GM12891 (cell line): ENCODE measurements around the gene COL6A2.
A peak's percentile ranks its signal among the peaks of the same experiment; 100 is the strongest.

Experiments
- DNase-seq: peaks from one replicate; pipeline ENCODE4 v3.0.0; 2011; ENCODE audit warnings: low spot score; ENCODE audit not compliant: insufficient read length
- FAIRE-seq: peaks from 2 replicates; lab custom pipeline; 2011; peaks lifted over from hg19 to GRCh38; lab: Jason Lieb, UNC
- PAX5 ChIP-seq: IDR thresholded peaks from 2 replicates; pipeline ENCODE4 v1.6.1; 2011; ENCODE audit warnings: low read length, moderate library complexity, mild to moderate bottlenecking; ENCODE audit not compliant: insufficient read depth, severe bottlenecking
- POLR2A ChIP-seq: IDR thresholded peaks from 2 replicates; pipeline ENCODE4 v1.6.1; 2011; ENCODE audit warnings: low read depth, low read length, control low read depth
- POLR2AphosphoS5 ChIP-seq: IDR thresholded peaks from 2 replicates; pipeline ENCODE4 v1.6.1; 2011; ENCODE audit warnings: low read depth, low read length, control low read depth
- POU2F2 ChIP-seq: IDR thresholded peaks from 2 replicates; pipeline ENCODE4 v1.6.1; 2011; ENCODE audit warnings: low read depth, mild to moderate bottlenecking, control low read depth, low read length, moderate library complexity
- SPI1 ChIP-seq: IDR thresholded peaks from 2 replicates; pipeline ENCODE4 v1.6.1; 2011; ENCODE audit warnings: low read depth, low read length, control low read depth
- TAF1 ChIP-seq: IDR thresholded peaks from 2 replicates; pipeline ENCODE4 v1.6.1; 2011; ENCODE audit warnings: low read depth, low read length, control low read depth

Gene COL6A2

DNA sequence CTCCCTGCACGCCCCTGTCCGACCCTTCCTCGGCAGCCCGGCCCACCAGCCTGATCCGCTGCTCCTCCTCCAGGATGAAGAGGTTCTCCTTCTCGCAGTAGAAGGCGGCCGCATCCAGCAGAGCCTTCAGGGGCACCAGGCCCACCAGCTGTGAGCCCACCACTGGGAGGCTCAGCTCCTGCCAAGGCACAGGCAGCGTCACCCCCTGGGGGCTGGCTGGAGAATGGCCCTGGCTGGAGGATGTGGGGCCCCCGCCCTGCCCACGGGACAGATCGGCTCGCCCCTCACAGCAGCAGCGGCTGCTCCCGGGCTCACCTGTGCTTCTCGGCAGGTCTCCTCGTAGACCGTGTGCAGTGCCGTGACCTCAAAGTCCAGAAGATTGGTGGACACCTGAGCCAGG, 52.2 kb downstream of the COL6A2 start:
- DNase-seq: no peak
- FAIRE-seq: no peak
- TF ChIP-seq POLR2A (no peak), SPI1 (no peak), TAF1 (no peak), PAX5 (no peak)

DNA sequence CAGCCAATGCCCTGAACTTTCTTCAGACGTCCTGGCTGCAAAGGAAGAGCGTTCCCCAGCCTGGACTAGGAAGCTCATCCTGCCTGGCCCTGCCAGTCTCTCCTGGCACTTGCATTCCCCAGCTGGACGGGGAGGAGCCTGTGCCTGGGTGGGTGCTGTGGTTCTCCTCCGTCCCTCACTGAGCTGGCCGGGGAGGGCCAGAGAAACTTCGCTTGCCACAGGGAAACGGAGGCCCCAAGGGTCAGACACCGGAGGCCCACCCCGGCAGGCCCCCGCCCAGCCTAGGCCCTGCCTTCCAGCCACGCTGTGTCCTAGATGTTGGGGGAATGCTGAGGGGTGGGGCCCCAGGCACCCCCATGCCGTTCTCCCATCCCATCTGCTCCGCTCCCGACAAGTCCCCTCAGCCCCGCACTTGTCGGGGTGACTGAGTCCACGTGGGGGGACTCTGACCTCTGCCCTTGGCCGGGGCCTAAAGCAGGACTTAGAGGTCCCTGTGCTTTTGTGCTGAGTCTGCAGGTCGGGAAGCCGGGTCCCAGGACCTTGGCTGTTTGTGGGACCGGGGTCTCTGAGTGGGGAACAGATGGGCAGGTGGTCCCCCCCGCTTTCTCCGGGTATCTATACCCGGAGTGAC, 52.7 kb downstream of the COL6A2 start:
- no peak for FAIRE-seq
- no peak for DNase-seq
- TF ChIP-seq SPI1 (no peak), POLR2A (no peak), TAF1 (no peak), PAX5 (no peak), POU2F2 (no peak), POLR2AphosphoS5 (no peak)

DNA sequence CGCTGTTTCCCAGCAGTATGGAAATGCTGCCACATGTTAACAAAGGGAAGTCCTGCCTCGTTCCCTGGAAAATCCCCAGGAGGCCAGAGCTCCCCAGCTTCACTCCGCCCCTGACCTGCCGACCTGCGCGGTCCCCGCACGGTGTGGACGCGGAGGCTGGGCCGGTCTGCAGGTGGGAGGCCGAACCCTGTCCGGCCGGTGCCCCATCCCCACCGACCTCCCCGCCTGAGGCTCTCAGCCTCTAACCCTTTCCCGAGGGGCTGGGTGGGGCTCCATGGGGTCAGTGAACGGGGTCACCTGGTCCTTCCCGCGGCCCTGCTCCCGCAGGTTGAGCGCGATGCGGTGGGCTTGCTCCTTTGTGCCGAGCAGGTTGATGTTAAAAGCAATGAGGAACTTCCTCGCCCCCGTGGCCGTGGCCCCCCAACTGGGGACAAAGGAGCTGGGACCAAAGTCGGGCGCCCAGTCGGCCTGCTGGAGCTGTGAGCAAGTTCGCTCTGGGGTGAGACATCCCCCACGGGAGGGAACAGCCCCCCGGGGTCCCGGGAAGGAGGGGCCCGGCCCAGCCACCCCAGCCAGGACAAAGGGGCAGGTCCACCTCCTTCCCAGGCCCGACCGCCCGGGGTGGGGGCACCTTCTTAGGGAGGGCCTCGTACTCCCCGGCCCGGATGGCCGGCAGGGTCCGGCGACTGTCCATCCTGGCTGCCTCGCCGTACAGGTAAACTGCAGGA, 53.5 kb downstream of the COL6A2 start:
- no peak for TF ChIP-seq SPI1
- TF ChIP-seq POLR2A: no peak
- TF ChIP-seq POLR2AphosphoS5: no peak
- no peak for TF ChIP-seq TAF1
- no peak for TF ChIP-seq POU2F2
- TF ChIP-seq PAX5: no peak
- DNase-seq (no peak), FAIRE-seq (no peak)

DNA sequence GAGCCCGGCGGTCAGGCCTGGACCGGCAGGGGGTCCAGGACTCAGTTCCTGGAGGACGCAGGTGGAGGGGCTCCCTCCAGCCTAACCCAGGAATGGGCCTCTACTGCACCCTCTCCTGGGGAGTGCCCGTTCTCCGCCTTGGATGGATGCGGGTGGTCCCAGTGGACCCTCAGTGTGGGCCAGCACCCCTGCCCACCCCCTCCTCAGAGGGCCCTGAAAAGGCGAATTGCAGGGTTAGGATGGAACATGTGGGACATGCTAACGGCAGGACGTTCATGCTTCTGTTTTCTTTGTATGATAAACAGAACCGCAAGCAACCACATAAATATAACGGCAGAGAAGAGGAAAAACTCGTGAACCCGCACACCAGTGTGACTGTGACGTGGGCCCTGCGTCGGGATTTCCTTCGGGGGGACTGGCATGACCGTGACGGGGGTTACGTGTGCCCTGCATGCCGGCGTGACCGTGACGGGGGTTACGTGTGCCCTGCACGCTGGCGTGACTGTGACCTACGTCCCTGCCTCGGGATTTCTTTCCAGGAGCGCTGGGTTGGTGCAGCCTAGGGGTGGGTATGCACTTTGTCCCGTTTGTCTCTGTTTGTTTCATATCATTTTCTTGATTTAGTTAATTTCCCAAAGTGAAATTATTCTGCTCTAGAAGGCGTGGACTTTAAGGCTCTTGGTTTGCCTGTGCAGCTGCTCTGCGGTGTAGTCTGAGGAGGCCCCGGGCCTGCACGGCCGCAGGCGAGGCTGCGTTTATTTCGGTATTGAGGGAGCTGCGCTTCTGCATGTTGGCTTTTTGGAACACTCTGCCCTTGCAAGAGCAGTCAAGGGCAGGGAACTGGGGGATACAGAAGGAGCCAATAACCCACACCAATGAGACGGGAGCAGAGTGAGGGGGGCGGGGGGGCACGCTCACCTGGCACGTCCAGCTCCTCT, 54.3 kb downstream of the COL6A2 start:
- FAIRE-seq (no peak), DNase-seq (no peak)
- TF ChIP-seq POLR2A (no peak), PAX5 (no peak), SPI1 (no peak)

DNA sequence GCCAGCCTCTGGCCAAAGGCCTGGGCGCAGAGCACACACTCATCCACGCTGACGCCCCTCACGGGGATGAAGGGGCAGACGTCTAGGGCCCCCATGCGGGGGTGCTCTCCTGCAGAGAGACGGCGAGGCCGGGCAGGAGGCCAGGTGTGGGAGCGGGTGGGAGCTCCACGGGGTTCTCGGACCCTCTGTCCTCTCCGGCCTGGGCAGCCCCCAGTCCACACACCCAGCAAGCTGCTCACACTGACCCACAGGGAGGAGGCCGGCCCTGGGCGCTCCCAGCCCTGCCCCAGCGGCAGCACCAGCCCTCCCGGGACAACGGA, 55.0 kb downstream of the COL6A2 start:
- FAIRE-seq (no peak), DNase-seq (no peak)
- TF ChIP-seq POLR2A: no peak
- TF ChIP-seq TAF1: no peak
- TF ChIP-seq POU2F2: no peak
- TF ChIP-seq SPI1: no peak
- TF ChIP-seq PAX5: no peak
- no peak for TF ChIP-seq POLR2AphosphoS5

DNA sequence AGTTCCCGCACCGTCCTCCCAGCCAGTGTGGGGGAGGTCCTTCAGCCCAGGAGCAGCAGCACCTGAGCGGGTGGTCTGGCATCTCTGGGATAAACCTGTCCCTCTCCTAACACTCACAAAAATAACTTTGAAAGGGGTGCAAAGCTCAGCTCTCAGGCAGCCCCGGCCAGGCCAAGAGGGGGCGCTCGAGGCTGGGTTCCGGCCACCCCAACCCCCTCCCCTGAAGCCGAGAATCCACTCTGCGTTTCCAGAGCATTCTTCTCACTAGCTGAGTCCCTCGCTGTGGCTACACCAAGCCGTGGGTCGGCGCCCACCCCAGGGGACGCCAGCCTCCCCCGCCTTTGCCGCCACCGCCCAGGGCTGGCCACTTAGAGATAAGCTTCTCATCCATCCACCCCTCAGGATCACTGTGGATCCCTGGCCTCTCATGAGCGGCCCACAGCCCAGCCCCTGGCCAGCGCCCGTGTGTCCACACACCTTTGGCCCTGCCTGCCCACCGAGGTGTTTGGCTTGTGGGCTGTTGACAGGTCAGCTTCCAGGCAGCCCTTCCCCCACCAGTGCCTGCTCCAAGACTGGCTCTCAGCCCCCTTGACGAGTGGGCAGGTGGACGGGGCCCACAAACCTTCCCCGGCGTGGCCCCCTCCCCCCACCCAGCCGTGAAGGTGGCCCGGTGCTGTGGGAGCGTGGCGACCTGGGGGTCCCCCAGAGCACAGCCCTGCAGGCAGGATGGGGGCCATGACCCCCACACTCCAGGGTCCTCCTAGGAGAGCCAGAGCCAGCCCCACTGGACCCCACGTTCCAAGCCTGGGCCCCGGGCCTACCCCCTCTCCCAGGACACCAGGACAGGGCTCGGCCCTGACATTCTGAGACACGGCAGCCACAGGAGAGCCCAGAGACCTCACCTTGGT, 55.6 kb downstream of the COL6A2 start:
- FAIRE-seq: no peak
- DNase-seq: peak; percentile 83
- no peak for TF ChIP-seq POLR2A
- no peak for TF ChIP-seq POU2F2
- TF ChIP-seq POLR2AphosphoS5: no peak
- no peak for TF ChIP-seq TAF1

DNA sequence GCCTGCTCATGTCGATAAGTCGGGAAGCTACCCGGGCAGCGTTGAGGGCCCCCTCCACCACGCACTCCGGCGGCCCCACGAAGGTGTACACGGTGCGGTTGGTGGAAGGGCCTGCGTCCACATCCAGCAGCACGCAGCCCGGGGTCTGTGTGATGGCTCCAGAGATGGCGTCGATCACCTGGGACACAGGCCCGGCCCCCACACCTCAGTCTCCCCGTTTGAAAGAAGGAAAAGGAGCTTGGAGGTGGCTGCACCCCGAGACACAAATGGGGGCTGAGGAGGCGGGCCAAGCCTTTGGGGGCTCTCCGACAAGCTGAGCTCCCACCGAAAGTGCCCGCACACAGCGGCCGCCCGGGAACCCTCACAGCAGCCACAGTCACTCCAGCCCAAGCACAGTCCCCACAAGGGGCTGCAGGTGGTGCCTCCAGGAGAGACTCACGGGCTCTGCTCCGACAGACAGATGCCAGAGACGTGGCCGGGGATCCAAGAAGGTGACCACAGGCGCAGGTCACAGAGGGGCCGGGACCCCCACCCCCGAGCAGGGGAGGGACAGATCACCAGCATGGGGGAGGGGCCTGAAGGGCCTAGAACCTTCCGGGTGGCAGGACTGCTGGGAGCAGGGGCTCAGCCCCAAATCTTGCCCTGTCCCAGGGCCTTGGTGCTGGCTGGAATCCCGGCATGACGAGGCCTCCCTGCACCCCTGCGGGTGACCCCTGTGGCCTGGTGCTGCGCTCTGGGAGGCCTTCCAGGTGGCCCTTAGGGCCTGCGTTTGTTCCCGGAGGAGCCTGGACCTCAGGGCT, 56.4 kb downstream of the COL6A2 start:
- TF ChIP-seq POLR2A: no peak
- TF ChIP-seq PAX5: no peak
- no peak for TF ChIP-seq POU2F2
- no peak for TF ChIP-seq POLR2AphosphoS5
- no peak for TF ChIP-seq TAF1
- TF ChIP-seq SPI1: no peak
- FAIRE-seq: no peak
- no peak for DNase-seq

DNA sequence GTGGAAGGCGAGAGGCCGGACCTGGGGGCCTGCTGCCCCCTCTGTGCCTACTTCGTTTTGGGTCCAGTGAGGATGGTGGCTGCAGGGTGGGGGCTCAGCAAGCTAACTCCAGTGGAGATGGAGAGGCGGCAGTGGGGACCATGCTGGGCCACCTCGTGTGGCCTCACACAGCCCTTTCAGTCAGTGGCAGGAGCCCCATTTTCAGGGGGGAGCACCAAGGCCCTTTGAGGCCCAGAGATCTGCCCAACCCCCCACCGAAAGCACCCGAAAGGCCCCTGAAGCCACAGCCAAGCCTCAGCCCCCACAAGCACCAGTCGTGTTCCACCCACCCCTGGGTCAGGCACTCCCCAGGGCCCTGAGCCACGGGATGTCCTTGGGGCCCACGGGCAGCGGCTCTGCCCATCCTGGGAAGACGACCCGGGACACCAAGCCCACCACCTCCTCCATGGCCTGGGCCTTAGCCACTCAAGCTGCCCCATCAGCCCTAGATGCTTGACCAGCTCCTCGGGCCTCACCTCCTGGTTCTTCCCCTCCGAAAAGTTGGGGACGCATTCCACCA, 57.1 kb downstream of the COL6A2 start:
- no peak for DNase-seq
- FAIRE-seq: no peak
- TF ChIP-seq TAF1: no peak
- TF ChIP-seq PAX5: no peak
- no peak for TF ChIP-seq POLR2A
- no peak for TF ChIP-seq SPI1

DNA sequence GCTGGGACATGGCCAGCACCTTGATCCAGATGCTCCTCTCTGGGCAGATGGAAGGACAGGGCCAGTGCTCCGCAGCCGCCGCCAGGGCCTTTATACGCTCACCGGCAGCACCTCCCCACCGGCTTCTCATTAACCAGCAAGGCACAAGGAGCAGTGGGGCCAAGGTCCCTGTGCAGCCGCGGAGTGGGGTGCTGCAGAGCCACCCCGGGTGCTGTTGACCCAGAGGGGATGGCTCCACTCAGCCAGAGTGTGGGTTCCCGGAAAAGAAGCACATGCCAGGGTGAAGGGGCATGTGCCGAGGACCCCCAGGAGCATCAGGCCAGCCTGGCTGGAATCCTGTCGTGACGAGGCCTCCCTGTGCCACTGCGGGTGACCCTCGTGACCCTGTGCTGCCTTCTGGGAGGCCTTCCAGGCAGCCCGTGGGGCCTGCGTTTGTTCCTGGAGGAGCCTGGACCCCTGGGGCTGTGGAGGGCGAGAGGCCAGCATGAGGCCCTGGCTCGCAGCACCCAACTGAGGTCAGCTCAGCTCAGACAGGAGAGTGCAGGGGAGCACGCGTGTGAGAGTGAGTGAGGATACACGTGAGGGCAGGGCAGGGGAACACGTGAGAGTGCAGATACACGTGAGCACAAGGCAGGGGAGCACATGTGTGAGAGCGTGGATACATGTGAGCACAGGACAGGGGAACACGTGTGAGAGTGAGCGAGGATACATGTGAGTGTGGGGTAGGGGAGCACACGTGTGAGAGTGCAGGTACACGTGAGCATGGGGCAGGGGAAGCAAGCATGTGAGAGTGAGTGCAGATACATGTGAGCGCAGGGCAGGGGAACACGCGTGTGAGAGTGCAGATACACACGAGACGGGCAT, 57.8 kb downstream of the COL6A2 start, which contains the start of gene FTCD:
Gene FTCD, minus strand, starts transcription at position 66 of the 864 bp plus-strand sequence. Its CDS starts 56 bp downstream, at position 10.
- FAIRE-seq: no peak
- no peak for TF ChIP-seq TAF1
- TF ChIP-seq PAX5: no peak
- no peak for TF ChIP-seq SPI1
- DNase-seq: no peak
